ENCODE results near the gene AADAC. TPM values are rescaled to one million over a fixed set of nuclear protein-coding genes. Genes with fewer than 3 reads are reported as not detected.

Gene AADAC
- total RNA-seq, 2 experiments from 2014 or later, result not detected

DNA sequence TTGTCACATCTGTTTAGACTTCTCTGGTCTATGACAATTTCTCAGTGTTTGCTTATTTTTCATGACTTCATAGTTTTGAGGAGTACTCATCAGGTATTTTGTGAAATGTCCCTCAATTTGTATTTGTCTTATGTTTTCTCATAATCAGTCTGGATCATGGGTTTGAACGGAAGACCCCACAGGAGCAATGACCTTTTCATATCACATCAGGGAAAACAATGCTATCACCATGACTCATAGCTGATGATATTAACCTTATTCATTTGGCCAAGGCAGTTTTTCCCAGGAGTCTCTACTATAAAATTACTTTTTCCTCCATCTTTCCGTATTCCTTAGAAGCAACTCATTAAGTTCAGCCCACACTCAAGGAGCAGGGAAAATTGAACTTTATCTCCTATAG lies 47.5 kb upstream of the AADAC start:
- DNase-seq (no peak), ATAC-seq (ENCODE audit: poor library complexity) (no peak)
- POLR2A ChIA-PET, result no interaction called here
- no peaks in the 10 kb centered on the region for H3K36me3 Mint-ChIP-seq (ENCODE audit: low read depth)
- H3K27me3 Mint-ChIP-seq, result no peaks in the 10 kb centered on the region
- no peaks in the 10 kb centered on the region for H3K9me3 Mint-ChIP-seq
- H3K36me3 ChIP-seq (ENCODE audit: insufficient read depth, low read length), result no peaks in the 10 kb centered on the region
- H3K27ac ChIP-seq (ENCODE audit: low read depth in 1 of 2, low read length in 2 of 2), result no peak overlapping the region
- H3K4me1 ChIP-seq (ENCODE audit: insufficient read depth, low read length), result no peaks in the 10 kb centered on the region
- H3K27me3 ChIP-seq (ENCODE audit: control insufficient read depth in 1 of 2, insufficient read depth in 2 of 2, low read length in 2 of 2), result no peaks in the 10 kb centered on the region
- no peaks in the 10 kb centered on the region for H3K9me3 ChIP-seq (ENCODE audit: control insufficient read depth in 1 of 2, insufficient read depth in 1 of 2, low read length in 2 of 2)
- TF ChIP-seq, protein P1, sequence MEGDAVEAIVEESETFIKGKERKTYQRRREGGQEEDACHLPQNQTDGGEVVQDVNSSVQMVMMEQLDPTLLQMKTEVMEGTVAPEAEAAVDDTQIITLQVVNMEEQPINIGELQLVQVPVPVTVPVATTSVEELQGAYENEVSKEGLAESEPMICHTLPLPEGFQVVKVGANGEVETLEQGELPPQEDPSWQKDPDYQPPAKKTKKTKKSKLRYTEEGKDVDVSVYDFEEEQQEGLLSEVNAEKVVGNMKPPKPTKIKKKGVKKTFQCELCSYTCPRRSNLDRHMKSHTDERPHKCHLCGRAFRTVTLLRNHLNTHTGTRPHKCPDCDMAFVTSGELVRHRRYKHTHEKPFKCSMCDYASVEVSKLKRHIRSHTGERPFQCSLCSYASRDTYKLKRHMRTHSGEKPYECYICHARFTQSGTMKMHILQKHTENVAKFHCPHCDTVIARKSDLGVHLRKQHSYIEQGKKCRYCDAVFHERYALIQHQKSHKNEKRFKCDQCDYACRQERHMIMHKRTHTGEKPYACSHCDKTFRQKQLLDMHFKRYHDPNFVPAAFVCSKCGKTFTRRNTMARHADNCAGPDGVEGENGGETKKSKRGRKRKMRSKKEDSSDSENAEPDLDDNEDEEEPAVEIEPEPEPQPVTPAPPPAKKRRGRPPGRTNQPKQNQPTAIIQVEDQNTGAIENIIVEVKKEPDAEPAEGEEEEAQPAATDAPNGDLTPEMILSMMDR (IDR thresholded peaks at IDR 0.05), result no peak
- H3K4me3 ChIP-seq (ENCODE audit: low read length), result no peak overlapping the region
- intact Hi-C loops (cut with DNase I, micrococcal nuclease), result no loop called here
- CTCF ChIA-PET, result no interaction called here
- no peaks in the 10 kb centered on the region for H3K4me1 Mint-ChIP-seq (ENCODE audit: low read depth)
- no peak overlapping the region for H3K4me3 Mint-ChIP-seq
- no peak overlapping the region for H3K27ac Mint-ChIP-seq

DNA sequence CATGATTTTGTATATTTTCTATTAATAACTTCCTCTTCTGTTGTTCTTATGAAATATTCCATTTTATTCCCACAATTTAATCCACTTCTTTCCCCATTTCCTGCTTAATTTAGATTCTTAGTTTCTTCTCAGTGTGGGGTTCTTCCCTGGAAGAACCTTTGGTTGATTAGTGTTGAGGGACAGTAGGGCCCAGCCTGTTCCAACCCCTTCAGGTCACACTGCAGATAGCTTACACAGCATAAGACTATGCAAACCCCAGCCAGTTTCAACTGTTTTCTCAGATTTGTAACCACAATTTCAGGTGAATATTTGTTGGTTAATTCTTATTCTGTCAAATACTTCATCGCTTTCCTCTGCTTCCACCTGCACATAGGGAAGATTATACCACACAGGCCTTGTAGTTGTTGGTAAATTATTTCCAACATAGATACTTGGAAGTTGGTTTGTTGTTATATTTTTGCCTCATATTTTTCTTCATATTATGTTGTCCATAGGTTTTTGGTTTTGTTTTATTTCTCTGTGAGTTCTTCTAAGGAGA lies 45.5 kb upstream of the AADAC start:
- POLR2A ChIA-PET, result no interaction called here
- Histone ChIP-seq H3K4me1 (ENCODE audit: insufficient read depth, low read length) (no peaks in the 10 kb centered on the region), H3K27ac (ENCODE audit: low read depth in 1 of 2, low read length in 2 of 2) (no peak overlapping the region), H3K36me3 (ENCODE audit: insufficient read depth, low read length) (no peaks in the 10 kb centered on the region), H3K4me3 (ENCODE audit: low read length) (no peak overlapping the region), H3K9me3 (ENCODE audit: control insufficient read depth in 1 of 2, insufficient read depth in 1 of 2, low read length in 2 of 2) (no peaks in the 10 kb centered on the region), H3K27me3 (ENCODE audit: control insufficient read depth in 1 of 2, insufficient read depth in 2 of 2, low read length in 2 of 2) (peaks cover 0 to 5% of the 10 kb centered on the region in 2 experiments)
- H3K27ac Mint-ChIP-seq, result no peak overlapping the region
- H3K27me3 Mint-ChIP-seq, result no peaks in the 10 kb centered on the region
- H3K4me1 Mint-ChIP-seq (ENCODE audit: low read depth), result no peaks in the 10 kb centered on the region
- intact Hi-C loops (cut with DNase I, micrococcal nuclease), result no loop called here
- H3K36me3 Mint-ChIP-seq (ENCODE audit: low read depth), result no peaks in the 10 kb centered on the region
- TF ChIP-seq, protein P1 (IDR thresholded peaks at IDR 0.05), result no peak
- CTCF ChIA-PET, result no interaction called here
- DNase-seq, result no peak
- ATAC-seq (ENCODE audit: poor library complexity), result no peak
- H3K9me3 Mint-ChIP-seq, result no peaks in the 10 kb centered on the region
- H3K4me3 Mint-ChIP-seq, result no peak overlapping the region

DNA sequence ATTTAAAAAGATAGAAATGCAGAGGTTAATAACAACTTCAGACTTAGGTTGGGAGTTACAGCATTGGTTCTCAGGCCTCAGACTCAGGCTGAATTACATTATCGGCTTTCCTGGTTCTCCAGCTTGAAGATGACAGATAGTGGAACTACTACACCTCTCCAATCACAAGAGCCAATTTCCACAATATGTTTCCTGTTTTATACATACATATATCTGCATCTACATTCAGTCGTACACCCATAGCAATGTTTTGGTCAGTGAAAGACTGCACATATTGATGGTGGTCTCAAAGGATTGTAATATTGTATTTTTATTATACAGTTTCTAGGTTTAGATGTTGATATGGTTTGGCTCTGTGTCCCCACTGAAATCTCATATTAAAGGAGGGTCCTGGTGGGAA lies 44.7 kb upstream of the AADAC start:
- H3K9me3 Mint-ChIP-seq, result no peaks in the 10 kb centered on the region
- Histone ChIP-seq H3K9me3 (ENCODE audit: control insufficient read depth in 1 of 2, insufficient read depth in 1 of 2, low read length in 2 of 2) (no peaks in the 10 kb centered on the region), H3K4me3 (ENCODE audit: low read length) (no peak overlapping the region), H3K36me3 (ENCODE audit: insufficient read depth, low read length) (no peaks in the 10 kb centered on the region), H3K27me3 (ENCODE audit: control insufficient read depth in 1 of 2, insufficient read depth in 2 of 2, low read length in 2 of 2) (peaks cover 0 to 5% of the 10 kb centered on the region in 2 experiments), H3K4me1 (ENCODE audit: insufficient read depth, low read length) (no peaks in the 10 kb centered on the region), H3K27ac (ENCODE audit: low read depth in 1 of 2, low read length in 2 of 2) (no peak overlapping the region)
- no peaks in the 10 kb centered on the region for H3K27me3 Mint-ChIP-seq
- no peak for ATAC-seq (ENCODE audit: poor library complexity)
- H3K36me3 Mint-ChIP-seq (ENCODE audit: low read depth), result no peaks in the 10 kb centered on the region
- intact Hi-C loops (cut with DNase I, micrococcal nuclease), result no loop called here
- DNase-seq, result no peak
- ChIA-PET CTCF (no interaction called here), POLR2A (no interaction called here)
- H3K4me1 Mint-ChIP-seq (ENCODE audit: low read depth), result no peaks in the 10 kb centered on the region
- H3K4me3 Mint-ChIP-seq, result no peak overlapping the region
- TF ChIP-seq, protein P1 (IDR thresholded peaks at IDR 0.05), result no peak
- no peak overlapping the region for H3K27ac Mint-ChIP-seq
